ENCODE results near the gene CCL22. TPM values are rescaled to one million over a fixed set of nuclear protein-coding genes. Genes with fewer than 3 reads are reported as not detected.

CCL22 gene
- total RNA-seq, 4 donors from 2014 or later, result 6.7 TPM; not detected in 3

DNA sequence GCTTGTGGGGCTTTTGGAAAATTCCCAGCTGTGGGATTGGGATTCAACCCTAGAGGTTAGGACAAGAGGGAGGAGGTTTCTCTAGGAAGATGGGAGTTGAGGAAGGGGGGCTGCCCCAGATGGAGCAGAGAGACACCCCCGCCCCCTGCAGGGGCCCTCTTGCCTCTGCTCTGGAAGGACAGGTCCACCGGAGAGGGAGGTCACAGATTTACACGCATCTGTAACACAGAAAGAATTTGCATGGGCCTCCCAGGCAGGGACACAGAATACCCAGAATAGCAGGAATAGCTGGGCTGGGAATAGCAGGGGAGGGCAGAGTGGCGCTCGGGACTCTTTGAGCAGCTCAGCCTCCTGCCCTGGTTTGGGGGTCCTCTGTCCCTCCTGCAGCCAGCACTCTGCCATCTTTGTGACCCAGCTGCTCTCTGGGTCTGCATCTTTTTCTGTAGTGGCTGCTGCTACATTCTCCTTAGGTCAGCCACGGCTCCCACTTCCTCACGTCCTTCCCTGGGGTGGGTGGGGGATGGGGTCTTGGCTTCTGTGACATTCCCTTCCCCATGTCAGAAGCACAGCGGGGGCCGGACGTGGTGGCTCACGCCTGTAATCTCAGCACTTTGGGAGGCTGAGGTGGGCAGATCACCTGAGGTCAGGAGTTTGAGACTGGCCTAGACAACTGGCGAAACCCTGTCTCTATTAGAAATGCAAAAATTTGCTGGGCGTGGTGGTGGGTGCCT is 40.2 kb upstream of the CCL22 start:
- DNase-seq (ENCODE audit: low spot score) (no peak), ATAC-seq (ENCODE audit: low FRiP score) (no peak)

GRCh38 chr16:57319646-57320045 is 38.9 kb upstream of the CCL22 start:
- TF ChIP-seq CTCF (IDR thresholded peaks at IDR 0.05), result no peak
- no peak for DNase-seq (ENCODE audit: low spot score)
- ATAC-seq (ENCODE audit: low FRiP score), result no peak

More for the DNA sequence above, 40.2 kb upstream of the CCL22 start:
- no peak for TF ChIP-seq CTCF (IDR thresholded peaks at IDR 0.05)

DNA sequence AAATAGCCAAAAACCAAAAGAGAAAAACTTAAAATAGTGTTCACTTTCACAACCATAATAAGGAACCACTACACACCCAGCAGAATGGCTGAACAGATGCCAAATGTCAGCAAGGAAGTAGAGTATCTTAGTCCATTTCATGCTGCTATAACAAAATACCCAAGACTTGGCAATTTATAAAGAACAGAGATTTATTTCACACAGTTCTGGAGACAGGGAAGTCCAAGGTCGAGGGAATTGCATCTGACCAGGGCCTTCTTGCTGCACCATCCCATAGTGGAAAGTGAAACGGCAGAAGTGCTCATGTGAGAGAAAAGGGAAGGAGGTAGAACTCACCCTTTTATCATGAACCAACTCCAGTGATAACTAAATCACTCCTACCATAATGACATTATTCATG is 33.8 kb upstream of the CCL22 start:
- TF ChIP-seq CTCF (IDR thresholded peaks at IDR 0.05), result no peak
- ATAC-seq (ENCODE audit: low FRiP score) (no peak), DNase-seq (ENCODE audit: low spot score) (no peak)

GRCh38 chr16:57325458-57325857 is 33.1 kb upstream of the CCL22 start:
- TF ChIP-seq CTCF (IDR thresholded peaks at IDR 0.05), result no peak
- DNase-seq (ENCODE audit: low spot score) (no peak), ATAC-seq (ENCODE audit: low FRiP score) (no peak)

DNA sequence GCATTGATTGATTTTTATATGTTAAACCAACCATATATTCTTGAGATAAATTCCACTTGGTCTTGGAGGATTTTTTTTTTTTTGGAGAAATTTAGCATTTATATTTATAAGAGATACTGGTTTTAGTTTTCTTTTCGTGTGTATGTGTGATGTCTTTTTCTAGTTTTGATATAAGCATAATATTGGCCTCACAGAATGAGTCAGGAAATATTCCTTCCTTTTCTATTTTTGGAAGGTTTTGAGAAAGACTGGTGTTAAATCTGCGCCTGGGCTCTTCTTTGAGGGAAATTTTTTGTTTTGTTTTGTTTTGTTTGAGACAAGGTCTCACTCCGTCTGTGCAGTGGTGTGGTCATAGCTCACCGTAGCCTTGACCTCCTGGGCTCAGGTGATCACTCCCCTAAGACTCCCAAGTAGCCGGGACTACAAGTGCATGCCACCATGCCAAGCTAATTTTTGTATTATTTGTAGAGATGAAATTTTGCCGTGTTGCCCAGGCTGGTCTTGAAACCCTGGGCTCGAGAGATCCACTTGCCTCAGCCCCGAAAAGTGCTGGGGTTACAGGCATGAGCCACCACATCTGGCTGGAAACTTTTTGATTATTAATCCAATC is 28.8 kb upstream of the CCL22 start:
- TF ChIP-seq CTCF (IDR thresholded peaks at IDR 0.05), result no peak
- ATAC-seq (ENCODE audit: low FRiP score), result no peak
- DNase-seq (ENCODE audit: low spot score), result no peak

- no peak for DNase-seq (ENCODE audit: low spot score)
- no peak for TF ChIP-seq CTCF (IDR thresholded peaks at IDR 0.05)
- ATAC-seq (ENCODE audit: low FRiP score), result no peak
Measured at GRCh38 chr16:57331355-57331754, 27.2 kb upstream of the CCL22 start.

DNA sequence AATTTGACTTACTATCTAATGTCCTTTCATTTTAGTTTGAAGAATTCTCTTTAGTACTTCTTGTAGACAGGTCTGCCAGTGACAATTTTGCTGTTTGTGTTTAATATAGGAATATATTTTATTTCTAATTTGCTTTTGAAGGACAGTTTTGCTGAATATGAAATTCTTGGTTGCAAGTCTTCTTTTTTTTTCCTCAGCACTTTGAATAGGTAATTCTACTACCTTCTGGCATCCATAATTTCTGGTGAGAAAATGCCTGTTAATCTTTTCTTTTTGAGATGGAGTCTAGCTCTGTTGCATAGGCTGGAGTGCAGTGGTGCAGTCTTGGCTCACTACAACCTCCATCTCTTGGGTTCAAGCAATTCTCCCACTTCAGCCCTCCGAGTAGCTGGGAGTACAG is 25.2 kb upstream of the CCL22 start:
- TF ChIP-seq CTCF (IDR thresholded peaks at IDR 0.05), result no peak
- ATAC-seq (ENCODE audit: low FRiP score) (no peak), DNase-seq (ENCODE audit: low spot score) (no peak)
